ENCODE results near the gene SETSIP. TPM values are rescaled to one million over a fixed set of nuclear protein-coding genes. Genes with fewer than 3 reads are reported as not detected.
"Not testable (repeated sequence)": the region's sequence is repeated elsewhere in the genome, so short reads cannot be mapped to it uniquely, and the experiment has no call there.

SETSIP gene
- total RNA-seq, 1 donor from 2014 or later: not detected

GRCh38 chr1:92076363-92076762, 1.2 kb upstream of the SETSIP start:
- no peaks in the 10 kb centered on the region for H3K27me3 ChIP-seq (ENCODE audit: control insufficient read depth, insufficient read depth, low read length)
- H3K36me3 ChIP-seq (ENCODE audit: control insufficient read depth, insufficient read depth, low read length): no peaks in the 10 kb centered on the region
- no peak overlapping the region for H3K4me3 ChIP-seq (ENCODE audit: low read depth, low read length)
- no peak for TF ChIP-seq CTCF (IDR thresholded peaks at IDR 0.05; ENCODE audit: insufficient read depth, low read length, poor library complexity, severe bottlenecking)
- DNase-seq (ENCODE audit: low read depth): no peak

- H3K4me3 ChIP-seq (ENCODE audit: low read depth, low read length); H3K27me3 ChIP-seq (ENCODE audit: control insufficient read depth, insufficient read depth, low read length); H3K36me3 ChIP-seq (ENCODE audit: control insufficient read depth, insufficient read depth, low read length); DNase-seq (ENCODE audit: low read depth): not testable (repeated sequence)
Measured at GRCh38 chr1:92074446-92074845, 765 bp downstream of the SETSIP start.

DNA sequence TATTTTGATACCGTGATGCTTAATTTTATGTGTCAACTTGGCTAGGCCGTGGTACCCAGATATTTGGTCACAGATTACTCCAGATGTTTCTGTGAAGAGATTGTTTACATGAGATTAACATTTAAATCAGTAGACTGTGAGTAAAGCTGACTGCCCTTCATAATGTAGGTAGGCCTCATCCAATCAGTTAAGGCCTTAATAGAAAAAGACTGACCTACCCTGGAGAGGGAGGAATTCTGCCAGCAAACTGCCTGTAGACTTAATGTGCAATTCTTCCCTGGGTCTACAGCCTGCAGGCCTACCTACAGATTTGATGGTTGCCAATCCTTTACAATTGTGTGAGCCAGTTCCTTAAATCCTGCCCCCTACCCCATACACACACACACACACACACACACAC, 4.3 kb downstream of the SETSIP start:
- H3K27me3 ChIP-seq (ENCODE audit: control insufficient read depth, insufficient read depth, low read length): no peaks in the 10 kb centered on the region
- no peak for TF ChIP-seq CTCF (IDR thresholded peaks at IDR 0.05; ENCODE audit: insufficient read depth, low read length, poor library complexity, severe bottlenecking)
- DNase-seq (ENCODE audit: low read depth): no peak
- H3K4me3 ChIP-seq (ENCODE audit: low read depth, low read length): no peak overlapping the region
- no peaks in the 10 kb centered on the region for H3K36me3 ChIP-seq (ENCODE audit: control insufficient read depth, insufficient read depth, low read length)

GRCh38 chr1:92066321-92066720, 8.9 kb downstream of the SETSIP start:
- no peak for TF ChIP-seq CTCF (IDR thresholded peaks at IDR 0.05; ENCODE audit: insufficient read depth, low read length, poor library complexity, severe bottlenecking)
- Histone ChIP-seq H3K36me3 (ENCODE audit: control insufficient read depth, insufficient read depth, low read length) (no peaks in the 10 kb centered on the region), H3K27me3 (ENCODE audit: control insufficient read depth, insufficient read depth, low read length) (no peaks in the 10 kb centered on the region), H3K4me3 (ENCODE audit: low read depth, low read length) (no peak overlapping the region)
- no peak for DNase-seq (ENCODE audit: low read depth)

DNA sequence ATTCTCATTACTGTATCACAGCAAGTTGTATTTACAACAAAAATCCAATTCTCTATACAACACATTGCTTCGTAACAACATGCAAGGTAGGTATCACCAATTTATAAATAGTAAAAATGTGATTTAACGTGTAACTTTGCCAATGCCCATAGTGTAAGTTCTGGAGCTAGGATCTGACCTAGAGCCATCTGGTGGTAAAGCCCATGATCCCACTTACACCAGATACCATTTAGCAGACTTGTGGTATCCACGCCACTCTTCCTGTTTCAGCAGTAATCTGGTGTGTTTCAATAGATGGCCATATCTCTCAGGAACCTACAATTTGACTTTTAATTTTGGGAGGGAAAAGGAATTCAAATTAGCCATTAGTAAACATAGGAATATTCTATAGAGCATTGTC, 10.2 kb downstream of the SETSIP start:
- peak; percentile 4 for TF ChIP-seq CTCF (IDR thresholded peaks at IDR 0.05; ENCODE audit: insufficient read depth, low read length, poor library complexity, severe bottlenecking)
- Histone ChIP-seq H3K4me3 (ENCODE audit: low read depth, low read length) (no peak overlapping the region), H3K36me3 (ENCODE audit: control insufficient read depth, insufficient read depth, low read length) (no peaks in the 10 kb centered on the region), H3K27me3 (ENCODE audit: control insufficient read depth, insufficient read depth, low read length) (no peaks in the 10 kb centered on the region)
- no peak for DNase-seq (ENCODE audit: low read depth)

- H3K36me3 ChIP-seq (ENCODE audit: control insufficient read depth, insufficient read depth, low read length): no peaks in the 10 kb centered on the region
- no peaks in the 10 kb centered on the region for H3K27me3 ChIP-seq (ENCODE audit: control insufficient read depth, insufficient read depth, low read length)
- no peak for TF ChIP-seq CTCF (IDR thresholded peaks at IDR 0.05; ENCODE audit: insufficient read depth, low read length, poor library complexity, severe bottlenecking)
- H3K4me3 ChIP-seq (ENCODE audit: low read depth, low read length): no peak overlapping the region
- no peak for DNase-seq (ENCODE audit: low read depth)
Measured at GRCh38 chr1:92051948-92052347, 23.3 kb downstream of the SETSIP start.

Data from kidney epithelial cell (primary cell).